GM23338 (cell line): ENCODE results near the gene PPY. TPM values are rescaled to one million over a fixed set of nuclear protein-coding genes. Genes with fewer than 3 reads are reported as not detected.

ENCODE experiments used
- ATAC-seq: fragments of 200-7000 bp; cut with Tn5 transposase; 3 replicates; pipeline ENCODE4 v1.9.1; 2020
- DNase-seq: peaks from one replicate; pipeline ENCODE4 v3.0.0-alpha.2; 2015; ENCODE audit warnings: low spot score
- H2AFZ ChIP-seq: fragments of 200-600 bp; sonication (generic); 2 replicates; pipeline ENCODE4 v1.8.0; 2016; ENCODE audit warnings: antibody characterized with exemption, mild to moderate bottlenecking, moderate library complexity
- H3F3A ChIP-seq: fragments of 200-600 bp; sonication (generic); replicated peaks from 2 replicates; pipeline ENCODE4 v1.8.0; 2017; ENCODE audit warnings: antibody characterized with exemption, mixed run types, low read depth
- H3K27ac ChIP-seq: fragments of 200-600 bp; sonication (generic); 2 replicates; pipeline ENCODE4 v1.6.1; 2016; ENCODE audit warnings: low read depth
- H3K27me3 ChIP-seq: fragments of 200-600 bp; sonication (generic); 2 replicates; pipeline ENCODE4 v1.8.0; 2016; ENCODE audit warnings: mild to moderate bottlenecking, mixed run types, moderate library complexity; ENCODE audit not compliant: insufficient read depth
- H3K36me3 ChIP-seq: fragments of 200-600 bp; sonication (generic); 2 replicates; pipeline ENCODE4 v1.8.0; 2016; ENCODE audit warnings: mild to moderate bottlenecking; ENCODE audit not compliant: insufficient read depth
- H3K4me1 ChIP-seq: fragments of 200-600 bp; sonication (generic); 2 replicates; pipeline ENCODE4 v1.8.0; 2016; ENCODE audit warnings: mild to moderate bottlenecking, moderate library complexity; ENCODE audit not compliant: insufficient read depth
- H3K4me2 ChIP-seq: fragments of 200-600 bp; sonication (generic); 2 replicates; pipeline ENCODE4 v1.7.1; 2017; ENCODE audit warnings: mixed run types
- H3K4me3 ChIP-seq: fragments of 200-600 bp; sonication (generic); 2 replicates; pipeline ENCODE4 v1.6.1; 2016; ENCODE audit warnings: mixed run types
- H3K79me2 ChIP-seq: fragments of 200-600 bp; sonication (generic); replicated peaks from 2 replicates; pipeline ENCODE4 v1.8.0; 2017; ENCODE audit warnings: mild to moderate bottlenecking; ENCODE audit not compliant: insufficient read depth
- H3K9me2 ChIP-seq: fragments of 200-600 bp; sonication (generic); 2 replicates; pipeline ENCODE4 v1.8.0; 2017; ENCODE audit not compliant: insufficient read depth
- H4K20me1 ChIP-seq: fragments of 200-600 bp; sonication (generic); replicated peaks from 2 replicates; pipeline ENCODE4 v1.8.0; 2017; ENCODE audit warnings: mild to moderate bottlenecking; ENCODE audit not compliant: insufficient read depth
- H3K27ac Mint-ChIP-seq: 2 replicates; pipeline ENCODE4 v1.8.0; 2020; ENCODE audit warnings: inconsistent platforms, mild to moderate bottlenecking, moderate library complexity, mixed read lengths
- H3K27me3 Mint-ChIP-seq: 3 replicates; pipeline ENCODE4 v1.8.0; 2022; ENCODE audit warnings: low read depth, mild to moderate bottlenecking, moderate library complexity, mixed read lengths, inconsistent platforms; ENCODE audit not compliant: insufficient read depth, poor library complexity
- H3K36me3 Mint-ChIP-seq: 3 replicates; pipeline ENCODE4 v1.8.0; 2021; ENCODE audit warnings: low read depth, mild to moderate bottlenecking, inconsistent platforms, moderate library complexity, mixed read lengths
- H3K4me1 Mint-ChIP-seq: 3 replicates; pipeline ENCODE4 v1.8.0; 2020; ENCODE audit warnings: mild to moderate bottlenecking, inconsistent platforms, mixed read lengths
- H3K4me3 Mint-ChIP-seq: 3 replicates; pipeline ENCODE4 v1.8.0; 2021; ENCODE audit warnings: moderate library complexity, mild to moderate bottlenecking, inconsistent platforms, mixed read lengths
- H3K9me3 Mint-ChIP-seq: 3 replicates; pipeline ENCODE4 v1.8.0; 2020; ENCODE audit warnings: moderate library complexity, mild to moderate bottlenecking, inconsistent platforms, mixed read lengths
- CREB1 ChIP-seq: fragments of 250-450 bp; sonication (Bioruptor Pico); IDR thresholded peaks from 2 replicates; pipeline ENCODE4 v1.5.0; 2020; ENCODE audit warnings: low read depth, mild to moderate bottlenecking, moderate library complexity
- EZH2 ChIP-seq: fragments of 200-600 bp; sonication (generic); IDR thresholded peaks from one replicate; pipeline ENCODE4 v1.8.0; 2017; ENCODE audit warnings: antibody characterized with exemption, mild to moderate bottlenecking, low read depth; ENCODE audit not compliant: unreplicated experiment
- EZH2phosphoT487 ChIP-seq: fragments of 200-600 bp; sonication (generic); IDR thresholded peaks from one replicate; pipeline ENCODE4 v1.8.1; 2018; ENCODE audit warnings: antibody characterized with exemption; ENCODE audit not compliant: unreplicated experiment
- JUNB ChIP-seq: IDR thresholded peaks from one replicate; pipeline ENCODE4 v1.6.1; 2016; ENCODE audit warnings: antibody characterized with exemption; ENCODE audit not compliant: unreplicated experiment
- NANOG ChIP-seq: IDR thresholded peaks from 2 replicates; pipeline ENCODE4 v1.6.1; 2016; ENCODE audit warnings: antibody characterized with exemption, borderline replicate concordance
- POLR2AphosphoS5 ChIP-seq: IDR thresholded peaks from 2 replicates; pipeline ENCODE4 v1.6.1; 2016; ENCODE audit warnings: antibody characterized with exemption, low read depth
- REST ChIP-seq: IDR thresholded peaks from one replicate; pipeline ENCODE4 v1.6.1; 2018; ENCODE audit warnings: antibody characterized with exemption; ENCODE audit not compliant: unreplicated experiment
- STAT1 ChIP-seq: IDR thresholded peaks from one replicate; pipeline ENCODE4 v1.6.1; 2016; ENCODE audit warnings: antibody characterized with exemption; ENCODE audit not compliant: unreplicated experiment
- ZNF114 ChIP-seq: fragments of 250-450 bp; sonication (Bioruptor Pico); IDR thresholded peaks from 2 replicates; pipeline ENCODE4 v1.5.0; 2020; ENCODE audit warnings: mild to moderate bottlenecking, moderate library complexity
- ZNF331 ChIP-seq: fragments of 250-450 bp; sonication (Bioruptor Pico); IDR thresholded peaks from 2 replicates; pipeline ENCODE4 v1.5.0; 2020; ENCODE audit warnings: low read depth, mild to moderate bottlenecking, moderate library complexity
- ZNF462 ChIP-seq: fragments of 250-450 bp; sonication (Bioruptor Pico); IDR thresholded peaks from 2 replicates; pipeline ENCODE4 v1.5.0; 2020; ENCODE audit warnings: mild to moderate bottlenecking, moderate library complexity
- polyA plus RNA-seq: library from polyadenylated mRNA; unstranded; fragments of >200 nt; fragmentation: Nextera tagmentation; extraction: Ambion mirVana; gene quantifications from 2 replicates; pipeline ENCODE4 v1.2.1, GENCODE V29; 2016
- total RNA-seq: library from RNA; depleted of rRNA; stranded (reverse); fragments of >200 nt; shearing (Covaris generic); gene quantifications from 2 replicates; pipeline ENCODE4 v1.2.3, GENCODE V29; 2014
- TF ChIP-seq, protein P1 (sequence below), 2 experiments: fragments of 200-600 bp in 1 of 2; sonication (generic) in 1 of 2; conservative IDR thresholded peaks; 2 replicates each; pipeline versions ENCODE4 v1.5.1 to v1.6.1; 2016 to 2017; ENCODE audit warnings: antibody characterized with exemption in 2 of 2, low read depth in 2 of 2, mild to moderate bottlenecking in 2 of 2, moderate library complexity in 1 of 2
- TF ChIP-seq, protein P2 (sequence below): IDR thresholded peaks from 2 replicates; pipeline ENCODE4 v1.6.1; 2016; ENCODE audit warnings: antibody characterized with exemption

PPY gene
- total and polyA plus RNA-seq, 2 experiments from 2014 or later, result 0.94 TPM; not detected in 1

GRCh38 chr17:43975898-43976297 lies 33.6 kb upstream of the PPY start:
- no peaks in the 10 kb centered on the region for H4K20me1 ChIP-seq
- no peaks in the 10 kb centered on the region for H3K4me1 Mint-ChIP-seq
- no peaks in the 10 kb centered on the region for H3K4me1 ChIP-seq
- H3K36me3 Mint-ChIP-seq, result no peaks in the 10 kb centered on the region
- H3K27ac Mint-ChIP-seq, result no peak overlapping the region
- H3F3A ChIP-seq, result 0 out of 2 replicates have a peak, but pooled peaks cover 3% of the 10 kb centered on the region
- H3K79me2 ChIP-seq, result no peaks in the 10 kb centered on the region
- H3K4me2 ChIP-seq, result no peak overlapping the region
- no peak overlapping the region for H3K27ac ChIP-seq
- no peaks in the 10 kb centered on the region for H3K27me3 ChIP-seq
- H2AFZ ChIP-seq, result no peak overlapping the region
- DNase-seq, result no peak
- no peak overlapping the region for H3K4me3 Mint-ChIP-seq
- H3K9me2 ChIP-seq, result no peaks in the 10 kb centered on the region
- H3K4me3 ChIP-seq, result no peak overlapping the region
- H3K36me3 ChIP-seq, result no peaks in the 10 kb centered on the region
- TF ChIP-seq ZNF331 (no peak), NANOG (no peak), ZNF114 (CRISPR knock-in tag) (no peak), JUNB (no peak), CREB1 (no peak), EZH2 (no peak), POLR2AphosphoS5 (no peak), REST (no peak), ZNF462 (CRISPR knock-in tag) (no peak), STAT1 (no peak), EZH2phosphoT487 (no peak)
- TF ChIP-seq, protein P1, sequence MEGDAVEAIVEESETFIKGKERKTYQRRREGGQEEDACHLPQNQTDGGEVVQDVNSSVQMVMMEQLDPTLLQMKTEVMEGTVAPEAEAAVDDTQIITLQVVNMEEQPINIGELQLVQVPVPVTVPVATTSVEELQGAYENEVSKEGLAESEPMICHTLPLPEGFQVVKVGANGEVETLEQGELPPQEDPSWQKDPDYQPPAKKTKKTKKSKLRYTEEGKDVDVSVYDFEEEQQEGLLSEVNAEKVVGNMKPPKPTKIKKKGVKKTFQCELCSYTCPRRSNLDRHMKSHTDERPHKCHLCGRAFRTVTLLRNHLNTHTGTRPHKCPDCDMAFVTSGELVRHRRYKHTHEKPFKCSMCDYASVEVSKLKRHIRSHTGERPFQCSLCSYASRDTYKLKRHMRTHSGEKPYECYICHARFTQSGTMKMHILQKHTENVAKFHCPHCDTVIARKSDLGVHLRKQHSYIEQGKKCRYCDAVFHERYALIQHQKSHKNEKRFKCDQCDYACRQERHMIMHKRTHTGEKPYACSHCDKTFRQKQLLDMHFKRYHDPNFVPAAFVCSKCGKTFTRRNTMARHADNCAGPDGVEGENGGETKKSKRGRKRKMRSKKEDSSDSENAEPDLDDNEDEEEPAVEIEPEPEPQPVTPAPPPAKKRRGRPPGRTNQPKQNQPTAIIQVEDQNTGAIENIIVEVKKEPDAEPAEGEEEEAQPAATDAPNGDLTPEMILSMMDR (conservative IDR thresholded peaks at IDR 0.05; ENCODE audit: low read depth in 2 of 2), result no peak
- TF ChIP-seq, protein P2, sequence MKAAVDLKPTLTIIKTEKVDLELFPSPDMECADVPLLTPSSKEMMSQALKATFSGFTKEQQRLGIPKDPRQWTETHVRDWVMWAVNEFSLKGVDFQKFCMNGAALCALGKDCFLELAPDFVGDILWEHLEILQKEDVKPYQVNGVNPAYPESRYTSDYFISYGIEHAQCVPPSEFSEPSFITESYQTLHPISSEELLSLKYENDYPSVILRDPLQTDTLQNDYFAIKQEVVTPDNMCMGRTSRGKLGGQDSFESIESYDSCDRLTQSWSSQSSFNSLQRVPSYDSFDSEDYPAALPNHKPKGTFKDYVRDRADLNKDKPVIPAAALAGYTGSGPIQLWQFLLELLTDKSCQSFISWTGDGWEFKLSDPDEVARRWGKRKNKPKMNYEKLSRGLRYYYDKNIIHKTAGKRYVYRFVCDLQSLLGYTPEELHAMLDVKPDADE, result no peak
- ATAC-seq, result no peak
- peaks cover 3% of the 10 kb centered on the region for H3K27me3 Mint-ChIP-seq
- no peaks in the 10 kb centered on the region for H3K9me3 Mint-ChIP-seq
